ENCODE measurements around the gene GCK.

GCK gene

GRCh38 chr7:44222074-44222473 is 32.8 kb upstream of the GCK start:
- no peak for DNase-seq

- DNase-seq: no peak
Measured at GRCh38 chr7:44221231-44221791, 32.1 kb upstream of the GCK start.

GRCh38 chr7:44220358-44221112 is 31.3 kb upstream of the GCK start:
- DNase-seq: no peak

GRCh38 chr7:44220046-44220357 is 30.8 kb upstream of the GCK start:
- DNase-seq: no peak

GRCh38 chr7:44219371-44220045 is 30.3 kb upstream of the GCK start:
- DNase-seq: no peak

GRCh38 chr7:44218418-44219201 is 29.4 kb upstream of the GCK start:
- no peak for DNase-seq

- DNase-seq: no peak
Measured at GRCh38 chr7:44217852-44218402, 28.7 kb upstream of the GCK start.

- DNase-seq: no peak
Measured at GRCh38 chr7:44217223-44217714, 28.0 kb upstream of the GCK start.

- DNase-seq: no peak
Measured at GRCh38 chr7:44216521-44217222, 27.4 kb upstream of the GCK start.

- no peak for DNase-seq
Measured at GRCh38 chr7:44216019-44216418, 26.8 kb upstream of the GCK start.

- DNase-seq: no peak
Measured at GRCh38 chr7:44215531-44215930, 26.3 kb upstream of the GCK start.

- no peak for DNase-seq
Measured at GRCh38 chr7:44213877-44214388, 24.7 kb upstream of the GCK start.

GRCh38 chr7:44213206-44213876 is 24.1 kb upstream of the GCK start:
- no peak for DNase-seq

- DNase-seq: no peak
Measured at GRCh38 chr7:44212581-44213184, 23.4 kb upstream of the GCK start.

- no peak for DNase-seq
Measured at GRCh38 chr7:44212018-44212417, 22.8 kb upstream of the GCK start.

GRCh38 chr7:44211126-44211675 is 22.0 kb upstream of the GCK start:
- DNase-seq: no peak

- DNase-seq: no peak
Measured at GRCh38 chr7:44210107-44210506, 20.9 kb upstream of the GCK start.

- DNase-seq: no peak
Measured at GRCh38 chr7:44208085-44208484, 18.8 kb upstream of the GCK start.

- no peak for DNase-seq
Measured at GRCh38 chr7:44206008-44206407, 16.8 kb upstream of the GCK start.

- DNase-seq: no peak
Measured at GRCh38 chr7:44201813-44202212, 12.6 kb upstream of the GCK start.

Measured in Kasumi-1 (cell line).